Measurements from ENCODE around the gene TSPAN18.

Gene TSPAN18

DNA sequence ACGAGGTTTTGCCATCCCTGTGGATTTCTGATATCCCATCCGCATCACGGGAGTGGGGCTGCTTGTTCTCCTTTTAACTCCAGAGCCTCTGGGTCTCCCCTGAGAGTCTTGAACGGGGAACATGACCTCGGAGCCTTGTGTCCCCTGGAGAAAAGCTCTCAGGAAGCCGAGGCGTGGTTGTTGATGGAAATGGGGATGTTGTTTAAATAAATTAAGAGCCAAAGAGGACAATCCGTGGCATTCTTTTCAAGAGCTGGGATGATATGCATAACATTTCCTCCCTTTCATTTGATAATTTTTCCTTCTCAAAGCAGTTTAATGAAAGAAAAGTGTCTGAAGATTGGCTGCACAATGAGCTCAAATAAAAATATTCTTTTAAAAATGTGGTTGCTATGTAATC is 14.2 kb downstream of the TSPAN18 start:
- WGBS: 23% methylated on average over 8 of the region's 8 CpGs

GRCh38 chr11:44741976-44742375 is 15.2 kb downstream of the TSPAN18 start:
- 34% methylated on average over 4 of the region's 4 CpGs for WGBS
- no peak overlapping the region for H3K27ac ChIP-seq (ENCODE audit: low read depth, low read length)
- no peak overlapping the region for H3K4me3 ChIP-seq (ENCODE audit: low read length)
- peaks cover 45% of the 10 kb centered on the region for H3K4me1 ChIP-seq (ENCODE audit: insufficient read depth, low read length)
- H3K27me3 ChIP-seq (ENCODE audit: insufficient read depth, low read length): no peaks in the 10 kb centered on the region
- no peak overlapping the region for H3K9ac ChIP-seq (ENCODE audit: low read depth, low read length)
- no peaks in the 10 kb centered on the region for H3K9me3 ChIP-seq (ENCODE audit: insufficient read depth, low read depth, low read length)
- H3K36me3 ChIP-seq (ENCODE audit: insufficient read depth, low read length): no peaks in the 10 kb centered on the region

More for the DNA sequence above, 14.2 kb downstream of the TSPAN18 start:
- no peaks in the 10 kb centered on the region for H3K27me3 ChIP-seq (ENCODE audit: insufficient read depth, low read length)
- H3K4me3 ChIP-seq (ENCODE audit: low read length): no peak overlapping the region; the same call in 1 of the 2 replicates
- no peaks in the 10 kb centered on the region for H3K9me3 ChIP-seq (ENCODE audit: insufficient read depth, low read depth, low read length)
- no peaks in the 10 kb centered on the region for H3K36me3 ChIP-seq (ENCODE audit: insufficient read depth, low read length)
- peak overlapping the region; percentile 50; the same call in 1 of the 2 replicates for H3K27ac ChIP-seq (ENCODE audit: low read depth, low read length)
- peak overlapping the region; percentile 18; the same call in 1 of the 2 replicates for H3K9ac ChIP-seq (ENCODE audit: low read depth, low read length)
- peaks cover 50% of the 10 kb centered on the region for H3K4me1 ChIP-seq (ENCODE audit: insufficient read depth, low read length)

DNA sequence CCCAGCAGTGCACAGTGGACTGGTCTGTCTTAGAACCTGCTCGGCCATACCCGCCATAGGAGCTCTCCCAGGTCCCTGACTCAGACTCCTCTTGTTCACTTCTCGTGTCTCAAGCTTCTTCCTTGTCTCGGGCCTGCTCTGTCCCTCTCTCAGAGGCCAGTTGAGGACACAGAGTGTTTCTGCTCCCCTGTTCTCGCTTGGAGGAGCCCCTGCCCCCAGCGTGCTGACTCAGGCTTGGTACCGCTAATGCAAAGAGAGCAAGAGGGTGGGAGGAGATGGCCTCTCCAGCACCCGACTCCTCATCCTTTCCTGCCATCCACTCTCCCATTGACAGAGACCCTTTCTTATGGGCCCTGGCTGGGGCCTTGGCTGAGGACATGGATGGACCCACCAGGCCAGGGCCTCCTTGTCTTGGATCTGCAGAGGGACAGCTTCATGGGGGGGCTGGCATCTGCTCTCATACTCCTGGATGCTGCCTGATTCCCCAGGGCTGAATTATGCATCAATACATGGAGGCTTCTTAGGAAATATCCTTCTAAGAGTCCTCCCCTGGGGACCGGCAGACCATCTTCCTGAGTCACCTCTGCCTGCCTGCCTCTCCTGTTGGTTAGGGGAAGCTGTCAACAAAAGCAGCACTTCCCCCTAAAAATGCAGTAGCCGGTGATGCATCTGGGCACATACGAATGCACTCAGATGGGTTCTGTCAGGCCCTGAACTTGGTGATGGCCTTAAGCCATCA is 15.9 kb downstream of the TSPAN18 start:
- Histone ChIP-seq H3K4me3 (ENCODE audit: low read length) (no peak overlapping the region), H3K4me1 (ENCODE audit: insufficient read depth, low read length) (peaks cover 45% of the 10 kb centered on the region), H3K27ac (ENCODE audit: low read depth, low read length) (no peak overlapping the region), H3K9me3 (ENCODE audit: insufficient read depth, low read depth, low read length) (no peaks in the 10 kb centered on the region), H3K27me3 (ENCODE audit: insufficient read depth, low read length) (no peaks in the 10 kb centered on the region), H3K9ac (ENCODE audit: low read depth, low read length) (no peak overlapping the region), H3K36me3 (ENCODE audit: insufficient read depth, low read length) (no peaks in the 10 kb centered on the region)
- WGBS: 71% methylated on average over 11 of the region's 11 CpGs

- no peaks in the 10 kb centered on the region for H3K36me3 ChIP-seq (ENCODE audit: insufficient read depth, low read length)
- WGBS: 93% methylated on average over 12 of the region's 12 CpGs
- H3K27me3 ChIP-seq (ENCODE audit: insufficient read depth, low read length): no peaks in the 10 kb centered on the region
- H3K4me1 ChIP-seq (ENCODE audit: insufficient read depth, low read length): peaks cover 45% of the 10 kb centered on the region
- no peak overlapping the region for H3K9ac ChIP-seq (ENCODE audit: low read depth, low read length)
- H3K27ac ChIP-seq (ENCODE audit: low read depth, low read length): no peak overlapping the region
- no peaks in the 10 kb centered on the region for H3K9me3 ChIP-seq (ENCODE audit: insufficient read depth, low read depth, low read length)
- no peak overlapping the region for H3K4me3 ChIP-seq (ENCODE audit: low read length)
Measured at GRCh38 chr11:44743326-44743725, 16.6 kb downstream of the TSPAN18 start.

DNA sequence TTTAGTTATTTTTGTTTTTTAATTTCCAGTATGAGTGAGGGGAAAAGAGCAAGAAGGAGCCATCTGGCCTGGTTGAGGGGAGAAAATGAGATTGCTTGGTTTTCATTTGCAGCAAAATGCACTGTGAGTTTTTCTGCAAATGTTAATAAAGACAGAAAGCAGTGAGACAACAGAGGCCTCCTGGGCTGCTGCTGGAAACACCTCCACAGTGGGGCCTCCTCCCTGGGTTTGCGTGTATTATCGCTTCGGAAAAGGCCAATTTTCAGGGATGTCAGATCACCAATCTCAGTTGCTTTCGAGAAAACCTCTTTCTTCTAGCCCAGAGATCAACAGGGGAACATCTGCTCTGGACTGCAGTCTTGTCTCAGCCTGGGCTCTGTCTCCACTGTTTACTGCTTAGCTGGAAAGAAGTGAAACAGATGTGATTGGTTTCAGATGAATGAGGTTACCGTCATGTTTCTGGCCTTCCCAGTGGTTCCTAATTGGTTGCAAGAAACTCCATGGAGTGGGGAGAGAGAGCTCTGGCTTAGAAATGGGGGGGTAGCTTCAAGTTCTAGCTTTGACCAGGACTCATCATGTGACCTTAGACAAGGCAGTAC is 17.3 kb downstream of the TSPAN18 start:
- no peak overlapping the region for H3K27ac ChIP-seq (ENCODE audit: low read depth, low read length)
- H3K4me1 ChIP-seq (ENCODE audit: insufficient read depth, low read length): peaks cover 45% of the 10 kb centered on the region
- H3K4me3 ChIP-seq (ENCODE audit: low read length): no peak overlapping the region
- no peaks in the 10 kb centered on the region for H3K36me3 ChIP-seq (ENCODE audit: insufficient read depth, low read length)
- no peak overlapping the region for H3K9ac ChIP-seq (ENCODE audit: low read depth, low read length)
- H3K9me3 ChIP-seq (ENCODE audit: insufficient read depth, low read depth, low read length): no peaks in the 10 kb centered on the region
- no peaks in the 10 kb centered on the region for H3K27me3 ChIP-seq (ENCODE audit: insufficient read depth, low read length)
- WGBS: 70% methylated on average over 5 of the region's 5 CpGs

DNA sequence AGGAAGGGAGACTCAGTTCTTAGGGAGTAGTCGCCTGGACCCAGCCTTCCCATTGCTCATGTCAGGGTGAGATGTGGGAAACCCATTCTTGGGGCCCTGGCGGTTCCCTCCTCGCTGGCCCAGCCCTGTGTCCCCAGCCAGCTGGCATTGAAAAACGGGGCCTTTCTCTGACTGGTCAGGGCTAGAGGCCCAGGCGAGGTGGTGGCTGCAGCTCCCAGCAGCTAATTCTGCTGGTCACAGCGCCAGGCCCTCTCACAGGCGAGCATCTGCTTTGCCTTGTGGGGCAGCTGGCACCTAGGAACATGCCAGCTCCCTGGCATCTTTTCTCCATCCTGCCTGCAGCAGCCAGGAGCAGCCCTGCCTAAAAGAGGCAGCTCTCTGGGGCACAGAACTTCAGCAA is 20.1 kb downstream of the TSPAN18 start:
- H3K27ac ChIP-seq (ENCODE audit: low read depth, low read length): no peak overlapping the region
- 92% methylated on average over 7 of the region's 7 CpGs for WGBS
- H3K9me3 ChIP-seq (ENCODE audit: insufficient read depth, low read depth, low read length): no peaks in the 10 kb centered on the region

DNA sequence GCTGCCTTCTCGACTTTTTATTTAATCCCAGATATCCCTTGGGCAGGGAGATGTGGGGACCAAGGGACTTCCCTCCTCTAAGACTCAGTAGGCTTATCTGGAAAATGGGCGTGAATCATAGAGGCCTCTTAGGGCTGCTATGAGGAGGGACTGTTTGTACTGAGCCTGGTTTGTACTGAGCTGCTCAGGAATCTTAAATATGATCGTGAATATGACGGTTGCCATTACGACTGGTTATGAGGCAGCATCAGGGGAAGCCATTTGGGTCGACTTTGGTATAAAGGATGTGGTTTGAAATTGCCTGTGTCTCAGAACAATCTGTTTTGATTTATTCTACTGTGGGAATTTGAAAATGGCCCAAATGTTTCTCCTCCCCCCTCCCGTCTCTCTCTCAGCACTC is 20.6 kb downstream of the TSPAN18 start:
- Histone ChIP-seq H3K9me3 (ENCODE audit: insufficient read depth, low read depth, low read length) (no peaks in the 10 kb centered on the region), H3K9ac (ENCODE audit: low read depth, low read length) (no peak overlapping the region), H3K4me3 (ENCODE audit: low read length) (no peak overlapping the region), H3K27ac (ENCODE audit: low read depth, low read length) (no peak overlapping the region), H3K4me1 (ENCODE audit: insufficient read depth, low read length) (peaks cover 24% of the 10 kb centered on the region), H3K36me3 (ENCODE audit: insufficient read depth, low read length) (no peaks in the 10 kb centered on the region), H3K27me3 (ENCODE audit: insufficient read depth, low read length) (peaks cover 7% of the 10 kb centered on the region)
- 91% methylated on average over 7 of the region's 7 CpGs for WGBS

More for the DNA sequence above, 20.1 kb downstream of the TSPAN18 start:
- peaks cover 3% of the 10 kb centered on the region for H3K27me3 ChIP-seq (ENCODE audit: insufficient read depth, low read length)
- H3K9ac ChIP-seq (ENCODE audit: low read depth, low read length): no peak overlapping the region
- H3K36me3 ChIP-seq (ENCODE audit: insufficient read depth, low read length): no peaks in the 10 kb centered on the region
- no peak overlapping the region for H3K4me3 ChIP-seq (ENCODE audit: low read length)
- peaks cover 23% of the 10 kb centered on the region for H3K4me1 ChIP-seq (ENCODE audit: insufficient read depth, low read length)

DNA sequence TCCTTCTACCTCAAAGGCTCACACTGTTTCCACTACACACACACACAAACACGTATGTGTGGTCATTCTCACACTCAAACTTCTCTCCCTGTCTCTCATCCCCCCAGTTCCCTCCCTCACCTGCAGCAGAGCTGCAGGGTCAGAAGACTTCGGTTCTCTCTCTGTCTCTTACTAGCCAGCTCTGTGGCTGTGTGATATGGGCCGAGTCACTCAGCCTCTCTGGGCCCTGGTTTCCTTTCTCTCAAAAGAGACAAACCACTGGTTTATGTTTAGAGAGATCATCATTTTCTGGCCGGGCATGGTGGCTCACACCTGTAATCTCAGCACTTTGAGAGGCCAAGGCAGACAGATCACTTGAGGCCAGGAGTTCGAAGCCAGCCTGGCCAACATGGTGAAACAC is 21.1 kb downstream of the TSPAN18 start:
- H3K9me3 ChIP-seq (ENCODE audit: insufficient read depth, low read depth, low read length): no peaks in the 10 kb centered on the region
- H3K27me3 ChIP-seq (ENCODE audit: insufficient read depth, low read length): peaks cover 12% of the 10 kb centered on the region
- H3K9ac ChIP-seq (ENCODE audit: low read depth, low read length): no peak overlapping the region
- H3K4me1 ChIP-seq (ENCODE audit: insufficient read depth, low read length): peaks cover 24% of the 10 kb centered on the region
- no peaks in the 10 kb centered on the region for H3K36me3 ChIP-seq (ENCODE audit: insufficient read depth, low read length)
- 91% methylated on average over 5 of the region's 5 CpGs for WGBS
- no peak overlapping the region for H3K27ac ChIP-seq (ENCODE audit: low read depth, low read length)
- H3K4me3 ChIP-seq (ENCODE audit: low read length): no peak overlapping the region

- Histone ChIP-seq H3K4me1 (ENCODE audit: insufficient read depth, low read length) (peaks cover 21% of the 10 kb centered on the region), H3K9me3 (ENCODE audit: insufficient read depth, low read depth, low read length) (no peaks in the 10 kb centered on the region)
- 98% methylated on average over 8 of the region's 8 CpGs for WGBS
Measured at GRCh38 chr11:44748606-44749005, 21.8 kb downstream of the TSPAN18 start.

DNA sequence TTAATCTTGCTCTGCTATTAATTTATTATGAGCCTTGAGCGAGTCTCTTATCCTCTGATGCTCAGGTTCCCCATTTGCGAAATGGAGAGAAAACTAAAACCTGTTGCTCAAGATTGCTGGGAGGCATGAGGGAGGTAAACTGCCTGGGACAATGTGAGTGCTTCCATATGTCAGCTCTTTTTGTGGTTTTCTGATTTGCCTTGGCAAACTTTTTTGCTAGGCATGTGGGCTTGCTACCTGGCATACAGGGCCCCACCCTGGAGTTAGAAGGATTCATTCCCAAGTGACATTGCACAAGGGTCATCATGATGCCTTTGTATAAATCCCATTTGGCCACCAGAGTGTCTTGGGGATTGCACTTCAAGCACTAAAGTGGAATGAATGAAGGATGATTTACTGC is 22.4 kb downstream of the TSPAN18 start:
- H3K27me3 ChIP-seq (ENCODE audit: insufficient read depth, low read length): peaks cover 14% of the 10 kb centered on the region
- H3K27ac ChIP-seq (ENCODE audit: low read depth, low read length): no peak overlapping the region
- H3K4me1 ChIP-seq (ENCODE audit: insufficient read depth, low read length): peaks cover 20% of the 10 kb centered on the region
- no peak overlapping the region for H3K4me3 ChIP-seq (ENCODE audit: low read length)
- 96% methylated on average over 2 of the region's 2 CpGs for WGBS
- H3K9ac ChIP-seq (ENCODE audit: low read depth, low read length): no peak overlapping the region
- no peaks in the 10 kb centered on the region for H3K9me3 ChIP-seq (ENCODE audit: insufficient read depth, low read depth, low read length)
- no peaks in the 10 kb centered on the region for H3K36me3 ChIP-seq (ENCODE audit: insufficient read depth, low read length)

More at GRCh38 chr11:44748606-44749005, 21.8 kb downstream of the TSPAN18 start:
- Histone ChIP-seq H3K4me3 (ENCODE audit: low read length) (no peak overlapping the region), H3K27ac (ENCODE audit: low read depth, low read length) (no peak overlapping the region), H3K9ac (ENCODE audit: low read depth, low read length) (no peak overlapping the region), H3K36me3 (ENCODE audit: insufficient read depth, low read length) (no peaks in the 10 kb centered on the region), H3K27me3 (ENCODE audit: insufficient read depth, low read length) (peaks cover 14% of the 10 kb centered on the region)

GRCh38 chr11:44750551-44751465 is 24.0 kb downstream of the TSPAN18 start:
- peaks cover 25% of the 10 kb centered on the region for H3K27me3 ChIP-seq (ENCODE audit: insufficient read depth, low read length)
- H3K4me3 ChIP-seq (ENCODE audit: low read length): no peak overlapping the region
- 91% methylated on average over 7 of the region's 7 CpGs for WGBS
- peaks cover 34% of the 10 kb centered on the region for H3K4me1 ChIP-seq (ENCODE audit: insufficient read depth, low read length)
- H3K9me3 ChIP-seq (ENCODE audit: insufficient read depth, low read depth, low read length): no peaks in the 10 kb centered on the region
- no peak overlapping the region for H3K27ac ChIP-seq (ENCODE audit: low read depth, low read length)
- no peak overlapping the region for H3K9ac ChIP-seq (ENCODE audit: low read depth, low read length)
- no peaks in the 10 kb centered on the region for H3K36me3 ChIP-seq (ENCODE audit: insufficient read depth, low read length)
